ENCODE measurements around the gene CNOT3. TPM values are rescaled to one million over a fixed set of nuclear protein-coding genes. Genes with fewer than 3 reads are reported as not detected.

CNOT3 gene
- total and polyA plus RNA-seq, 2 of the 13 experiments (the other 11 are each of a cell fraction or from before 2014, with no cell fraction given) = 4.3 to 5.8 TPM

DNA sequence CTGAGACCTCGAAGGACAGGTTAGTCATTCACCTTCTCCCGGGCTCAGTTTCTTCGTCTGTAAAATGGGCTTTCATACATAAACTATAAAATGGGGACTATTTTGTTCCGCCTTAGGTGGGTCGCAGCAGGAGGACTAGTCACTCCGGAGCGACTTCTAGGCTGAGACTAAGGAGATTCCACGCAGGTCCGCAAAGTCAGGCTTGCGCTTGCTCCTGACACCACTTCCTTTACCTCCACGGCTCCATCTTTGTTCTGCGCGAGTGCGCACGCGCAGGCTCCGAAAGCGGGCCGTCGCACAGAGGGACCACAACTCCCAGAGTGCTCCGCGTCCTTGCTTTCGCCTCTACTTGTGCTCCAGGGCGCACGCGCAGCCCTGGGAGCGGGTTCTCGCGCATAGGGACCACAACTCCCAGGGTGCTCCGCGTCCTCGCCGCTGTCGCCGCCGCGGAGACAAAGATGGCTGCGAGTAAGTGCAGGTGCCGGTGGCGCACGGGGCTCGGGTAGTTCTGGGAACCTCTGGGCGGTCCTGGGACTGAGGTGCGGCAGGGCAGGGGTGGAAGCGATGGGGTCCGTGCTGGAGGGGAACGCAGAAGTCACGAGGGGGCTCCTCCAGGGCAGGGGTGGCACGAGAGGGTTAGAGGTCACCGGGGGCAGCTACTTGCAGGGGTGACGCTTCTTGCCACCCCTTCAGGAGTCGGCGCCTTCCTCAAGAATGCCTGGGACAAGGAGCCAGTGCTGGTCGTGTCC lies 35.0 kb upstream of the CNOT3 start, which contains the start of gene NDUFA3 (continued):
- peak; percentile 70 for TF ChIP-seq PHF20 (CRISPR knock-in tag; IDR thresholded peaks at IDR 0.05)
- TF ChIP-seq ZKSCAN8 (CRISPR knock-in tag; IDR thresholded peaks at IDR 0.05; ENCODE audit: borderline replicate concordance) = peak; percentile 57; the same call in 1 of the 2 replicates
- TF ChIP-seq ZNF17 (CRISPR knock-in tag; IDR thresholded peaks at IDR 0.05) = no peak
- no peak; the same call in 1 of the 2 replicates for TF ChIP-seq ZNF572 (CRISPR knock-in tag; IDR thresholded peaks at IDR 0.05)
- TF ChIP-seq ZNF124 (CRISPR knock-in tag; IDR thresholded peaks at IDR 0.05) = 0 out of 2 replicates have a peak, but pooled peaks have one; percentile 60
- peak; percentile 59; the same call in 1 of the 2 replicates for TF ChIP-seq KMT2A (CRISPR knock-in tag; IDR thresholded peaks at IDR 0.05)
- no peak for TF ChIP-seq ZFYVE20 (CRISPR knock-in tag; IDR thresholded peaks at IDR 0.05; ENCODE audit: borderline replicate concordance, low read depth)
- no peak for TF ChIP-seq GTF3A (CRISPR knock-in tag; conservative IDR thresholded peaks at IDR 0.05)
- no peak for TF ChIP-seq ZKSCAN1 (IDR thresholded peaks at IDR 0.05; ENCODE audit: low read length)
- peak; percentile 76 for TF ChIP-seq HDAC2 (CRISPR knock-in tag; IDR thresholded peaks at IDR 0.05)
- no peak for TF ChIP-seq ZKSCAN5 (CRISPR knock-in tag; IDR thresholded peaks at IDR 0.05)
- no peak for TF ChIP-seq NBN (conservative IDR thresholded peaks at IDR 0.05)
- TF ChIP-seq ZNF629 (CRISPR knock-in tag; conservative IDR thresholded peaks at IDR 0.05) = peak; percentile 100
- TF ChIP-seq, protein P1, sequence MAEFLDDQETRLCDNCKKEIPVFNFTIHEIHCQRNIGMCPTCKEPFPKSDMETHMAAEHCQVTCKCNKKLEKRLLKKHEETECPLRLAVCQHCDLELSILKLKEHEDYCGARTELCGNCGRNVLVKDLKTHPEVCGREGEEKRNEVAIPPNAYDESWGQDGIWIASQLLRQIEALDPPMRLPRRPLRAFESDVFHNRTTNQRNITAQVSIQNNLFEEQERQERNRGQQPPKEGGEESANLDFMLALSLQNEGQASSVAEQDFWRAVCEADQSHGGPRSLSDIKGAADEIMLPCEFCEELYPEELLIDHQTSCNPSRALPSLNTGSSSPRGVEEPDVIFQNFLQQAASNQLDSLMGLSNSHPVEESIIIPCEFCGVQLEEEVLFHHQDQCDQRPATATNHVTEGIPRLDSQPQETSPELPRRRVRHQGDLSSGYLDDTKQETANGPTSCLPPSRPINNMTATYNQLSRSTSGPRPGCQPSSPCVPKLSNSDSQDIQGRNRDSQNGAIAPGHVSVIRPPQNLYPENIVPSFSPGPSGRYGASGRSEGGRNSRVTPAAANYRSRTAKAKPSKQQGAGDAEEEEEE (CRISPR knock-in tag; IDR thresholded peaks at IDR 0.05; ENCODE audit: borderline replicate concordance) = no peak
- no peak for TF ChIP-seq ZNF484 (CRISPR knock-in tag; IDR thresholded peaks at IDR 0.05; ENCODE audit: borderline replicate concordance, low read depth)
- no peak for TF ChIP-seq XBP1 (CRISPR knock-in tag; IDR thresholded peaks at IDR 0.05)
- TF ChIP-seq, protein P2, sequence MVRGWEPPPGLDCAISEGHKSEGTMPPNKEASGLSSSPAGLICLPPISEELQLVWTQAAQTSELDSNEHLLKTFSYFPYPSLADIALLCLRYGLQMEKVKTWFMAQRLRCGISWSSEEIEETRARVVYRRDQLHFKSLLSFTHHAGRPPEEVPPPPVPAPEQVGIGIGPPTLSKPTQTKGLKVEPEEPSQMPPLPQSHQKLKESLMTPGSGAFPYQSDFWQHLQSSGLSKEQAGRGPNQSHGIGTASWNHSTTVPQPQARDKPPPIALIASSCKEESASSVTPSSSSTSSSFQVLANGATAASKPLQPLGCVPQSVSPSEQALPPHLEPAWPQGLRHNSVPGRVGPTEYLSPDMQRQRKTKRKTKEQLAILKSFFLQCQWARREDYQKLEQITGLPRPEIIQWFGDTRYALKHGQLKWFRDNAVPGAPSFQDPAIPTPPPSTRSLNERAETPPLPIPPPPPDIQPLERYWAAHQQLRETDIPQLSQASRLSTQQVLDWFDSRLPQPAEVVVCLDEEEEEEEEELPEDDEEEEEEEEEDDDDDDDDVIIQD (CRISPR knock-in tag; IDR thresholded peaks at IDR 0.05; ENCODE audit: low read depth) = 0 out of 2 replicates have a peak, but pooled peaks have one; percentile 11

Measured in HepG2 (cell line).